SK-N-SH (cell line): Measurements from ENCODE around the gene ORC1. TPM values are rescaled to one million over a fixed set of nuclear protein-coding genes. Genes with fewer than 3 reads are reported as not detected.

Source experiments
- CTCF ChIA-PET: fragments of 300-600, 350-600 bp; formaldehyde crosslinking; extraction: SDS; loops from one replicate; lab custom pipeline; 2021; lab: Yijun Ruan, JAX
- POLR2A ChIA-PET: fragments of 350-600 bp; sonication (Branson Sonifier 250); formaldehyde crosslinking; extraction: SDS; loops from one replicate; lab custom pipeline; 2020; ENCODE audit warnings: antibody characterized with exemption, inconsistent platforms; lab: Yijun Ruan, JAX
- DNase-seq: peaks from one replicate; pipeline ENCODE4 v3.0.0; 2012
- H2AFZ ChIP-seq: fragments of 200-600 bp; sonication (generic); 2 replicates; pipeline ENCODE4 v1.8.1; 2016; ENCODE audit warnings: antibody characterized with exemption, mild to moderate bottlenecking, low read depth
- H3F3A ChIP-seq: fragments of 200-600 bp; sonication (generic); replicated peaks from 2 replicates; pipeline ENCODE3; 2016; ENCODE audit warnings: antibody characterized with exemption, mild to moderate bottlenecking; ENCODE audit not compliant: insufficient read depth
- H3K27ac ChIP-seq, 2 experiments: fragments of 200-500 bp in 1 of 2; fragments of 200-600 bp in 1 of 2; sonication (Bioruptor generic) in 1 of 2; sonication (generic), shearing (Covaris generic) in 1 of 2; 2 replicates each; pipeline versions ENCODE4 v1.5.1 to v1.6.1; 2014 to 2016; ENCODE audit warnings: low read depth in 2 of 2, inconsistent platforms in 1 of 2, low read length in 1 of 2, mild to moderate bottlenecking in 1 of 2, mixed read lengths in 1 of 2
- H3K27me3 ChIP-seq: fragments of 200-600 bp; sonication (generic), shearing (Covaris generic); 2 replicates; pipeline ENCODE4 v1.6.1; 2016; ENCODE audit warnings: mixed run types; ENCODE audit not compliant: insufficient read depth
- H3K36me3 ChIP-seq, 2 experiments: fragments of 200-500 bp in 1 of 2; fragments of 200-600 bp in 1 of 2; sonication (Bioruptor generic) in 1 of 2; sonication (generic) in 1 of 2; replicated peaks in 1 of 2; 2 replicates each; pipeline versions ENCODE3 to v1.5.1; 2014 to 2016; ENCODE audit warnings: low read length in 1 of 2, mild to moderate bottlenecking in 1 of 2; ENCODE audit not compliant: insufficient read depth in 2 of 2, control insufficient read depth in 1 of 2
- H3K4me1 ChIP-seq, 2 experiments: fragments of 200-500 bp in 1 of 2; fragments of 200-600 bp in 1 of 2; sonication (Bioruptor generic) in 1 of 2; sonication (generic), shearing (Covaris generic) in 1 of 2; 2 replicates each; pipeline versions ENCODE4 v1.5.1 to v1.6.1; 2014 to 2016; ENCODE audit warnings: low read depth in 1 of 2, low read length in 1 of 2, mixed run types in 1 of 2; ENCODE audit not compliant: insufficient read depth in 2 of 2, control insufficient read depth in 1 of 2
- H3K4me2 ChIP-seq: fragments of 200-600 bp; sonication (generic), shearing (Covaris generic); 2 replicates; pipeline ENCODE4 v1.6.1; 2017; ENCODE audit warnings: mixed run types
- H3K4me3 ChIP-seq, 2 experiments: fragments of 200-500 bp in 1 of 2; fragments of 200-600 bp in 1 of 2; sonication (Bioruptor generic) in 1 of 2; sonication (generic), shearing (Covaris generic) in 1 of 2; 2 replicates each; pipeline versions ENCODE4 v1.5.1 to v1.8.1; 2014 to 2016; ENCODE audit warnings: low read depth in 2 of 2, inconsistent platforms in 1 of 2, low read length in 1 of 2, mild to moderate bottlenecking in 1 of 2, mixed read lengths in 1 of 2, moderate library complexity in 1 of 2
- H3K79me2 ChIP-seq: fragments of 200-600 bp; sonication (generic); 2 replicates; pipeline ENCODE4 v1.8.1; 2017; ENCODE audit warnings: mild to moderate bottlenecking; ENCODE audit not compliant: insufficient read depth
- H3K9ac ChIP-seq: fragments of 200-600 bp; sonication (generic); 2 replicates; pipeline ENCODE4 v1.6.1; 2017; ENCODE audit warnings: mixed run types
- H3K9me2 ChIP-seq: fragments of 200-600 bp; sonication (generic); 2 replicates; pipeline ENCODE4 v1.6.1; 2017; ENCODE audit warnings: mixed run types
- H3K9me3 ChIP-seq: fragments of 200-600 bp; sonication (generic); 2 replicates; pipeline ENCODE4 v1.6.1; 2017; ENCODE audit warnings: mixed run types, mild to moderate bottlenecking, moderate library complexity
- H4K20me1 ChIP-seq: fragments of 200-600 bp; sonication (generic); 2 replicates; pipeline ENCODE4 v1.6.1; 2017; ENCODE audit warnings: mild to moderate bottlenecking, mixed run types; ENCODE audit not compliant: insufficient read depth
- CTCF ChIP-seq: fragments of 200-600 bp; sonication (generic); IDR thresholded peaks from 2 replicates; pipeline ENCODE4 v1.6.1; 2017; ENCODE audit warnings: antibody characterized with exemption, mild to moderate bottlenecking, moderate library complexity
- EZH2phosphoT487 ChIP-seq: fragments of 200-600 bp; sonication (generic); IDR thresholded peaks from 2 replicates; pipeline ENCODE4 v1.6.1; 2017; ENCODE audit warnings: low read depth, mixed run types, mild to moderate bottlenecking, antibody characterized with exemption, moderate library complexity, borderline replicate concordance
- FOSL2 ChIP-seq: IDR thresholded peaks from 2 replicates; pipeline ENCODE4 v1.4.0; 2012; ENCODE audit warnings: low read depth, mild to moderate bottlenecking, moderate library complexity, borderline replicate concordance
- JUND ChIP-seq: IDR thresholded peaks from 2 replicates; pipeline ENCODE4 v1.4.0; 2012
- NFIC ChIP-seq: IDR thresholded peaks from 2 replicates; pipeline ENCODE4 v1.4.0; 2012; ENCODE audit warnings: borderline replicate concordance
- RAD21 ChIP-seq: IDR thresholded peaks from 2 replicates; pipeline ENCODE4 v1.6.1; 2012; ENCODE audit warnings: mild to moderate bottlenecking, low read length
- RCOR1 ChIP-seq: fragments of 150-350 bp; IDR thresholded peaks from 2 replicates; pipeline ENCODE4 v1.6.1; 2017; ENCODE audit warnings: antibody characterized with exemption, low read length
- REST ChIP-seq: IDR thresholded peaks from 2 replicates; pipeline ENCODE4 v1.6.1; 2012; ENCODE audit warnings: mild to moderate bottlenecking, low read depth, low read length, moderate library complexity
- RXRA ChIP-seq: IDR thresholded peaks from 2 replicates; pipeline ENCODE4 v1.4.0; 2012; ENCODE audit warnings: low read depth, mild to moderate bottlenecking, borderline replicate concordance
- TAF1 ChIP-seq: IDR thresholded peaks from 2 replicates; pipeline ENCODE4 v1.6.1; 2012; ENCODE audit warnings: low read depth, mild to moderate bottlenecking, low read length, moderate library complexity, borderline replicate concordance
- TCF12 ChIP-seq: IDR thresholded peaks from 2 replicates; pipeline ENCODE4 v1.4.0; 2012
- USF1 ChIP-seq: IDR thresholded peaks from 2 replicates; pipeline ENCODE4 v1.4.0; 2012; ENCODE audit warnings: low read depth, borderline replicate concordance
- ZBTB33 ChIP-seq: IDR thresholded peaks from 2 replicates; pipeline ENCODE4 v1.4.0; 2012; ENCODE audit warnings: low read depth, borderline replicate concordance
- WGBS: methylation state at CpG from one replicate; pipeline ENCODE4 v1.1.6; 2017; ENCODE audit warnings: low lambda C conversion rate; 5-methylcytosine and 5-hydroxymethylcytosine counted together
- polyA plus RNA-seq, 3 experiments: library from polyadenylated mRNA; depleted of rRNA; stranded (reverse); fragments of >200 nt; gene quantifications; 2 replicates each; pipeline ENCODE4 v1.2.3, GENCODE V29; 2012

ORC1 gene
- polyA plus RNA-seq, 1 of the 3 experiments (the other 2 are of a cell fraction) = 5.2 TPM

GRCh38 chr1:52358851-52359497 lies 45.2 kb downstream of the ORC1 start (continued):
- TF ChIP-seq REST (no peak), ZBTB33 (no peak), NFIC (no peak), USF1 (no peak), TCF12 (no peak), CTCF (no peak), FOSL2 (no peak), RXRA (no peak), RCOR1 (no peak)

GRCh38 chr1:52357397-52357796 lies 46.8 kb downstream of the ORC1 start:
- POLR2A ChIA-PET = interaction anchor here (0.5 kb wide), 1 partner anchor 302 kb away, joined by 3 read pairs; the partner anchor contains the start of gene TXNDC12
- Histone ChIP-seq H2AFZ (no peak overlapping the region), H4K20me1 (no peaks in the 10 kb centered on the region), H3K79me2 (peaks cover 9% of the 10 kb centered on the region; the same call in 1 of the 2 replicates)
- TF ChIP-seq TAF1 (no peak), RAD21 (no peak), EZH2phosphoT487 (no peak), JUND (no peak), ZBTB33 (no peak)
- TF ChIP-seq, all 33 proteins: peak for 0
- Histone ChIP-seq H3F3A (no peaks in the 10 kb centered on the region), H3K9me2 (no peaks in the 10 kb centered on the region), H3K36me3 (peaks cover 17 to 99% of the 10 kb centered on the region in 2 experiments), H3K27me3 (no peaks in the 10 kb centered on the region), H3K4me1 (no peaks in the 10 kb centered on the region), H3K4me3 (no peak overlapping the region), H3K27ac (no peak overlapping the region), H3K9me3 (no peaks in the 10 kb centered on the region), H3K4me2 (no peak overlapping the region), H3K9ac (no peak overlapping the region)
- WGBS = 95% methylated on average over 4 of the region's 9 CpGs
- no peak for DNase-seq
- CTCF ChIA-PET = interaction anchor here (1.0 to 1.5 kb wide), 2 partner anchors 9 to 230 kb away, joined by 3 to 4 read pairs; no protein-coding TSS in a partner anchor
